ENCODE results near the gene CA12.

Gene CA12

GRCh38 chr15:63362196-63362595, 19.4 kb downstream of the CA12 start:
- in situ Hi-C loops (cut with MboI; ENCODE audit: low sequenced_read_pairs, unreplicated experiment): no loop called here
- TF ChIP-seq CTCF (IDR thresholded peaks at IDR 0.05; ENCODE audit: borderline replicate concordance, control extremely low read depth, extremely low read depth, insufficient read depth, missing control alignments): no peak
- no peak for DNase-seq (ENCODE audit: low spot score)

GRCh38 chr15:63360170-63360569, 21.5 kb downstream of the CA12 start:
- DNase-seq (ENCODE audit: low spot score): no peak
- no peak for TF ChIP-seq CTCF (IDR thresholded peaks at IDR 0.05; ENCODE audit: borderline replicate concordance, control extremely low read depth, extremely low read depth, insufficient read depth, missing control alignments)
- in situ Hi-C loops (cut with MboI; ENCODE audit: low sequenced_read_pairs, unreplicated experiment): no loop called here

- in situ Hi-C loops (cut with MboI; ENCODE audit: low sequenced_read_pairs, unreplicated experiment): no loop called here
These were observed 23.2 kb downstream of the CA12 start for GRCh38 chr15:63358241-63359029.

GRCh38 chr15:63357731-63358130, 23.9 kb downstream of the CA12 start:
- no peak for DNase-seq (ENCODE audit: low spot score)
- in situ Hi-C loops (cut with MboI; ENCODE audit: low sequenced_read_pairs, unreplicated experiment): no loop called here
- no peak for TF ChIP-seq CTCF (IDR thresholded peaks at IDR 0.05; ENCODE audit: borderline replicate concordance, control extremely low read depth, extremely low read depth, insufficient read depth, missing control alignments)

More at GRCh38 chr15:63358241-63359029, 23.2 kb downstream of the CA12 start:
- no peak for DNase-seq (ENCODE audit: low spot score)
- TF ChIP-seq CTCF (IDR thresholded peaks at IDR 0.05; ENCODE audit: borderline replicate concordance, control extremely low read depth, extremely low read depth, insufficient read depth, missing control alignments): no peak

GRCh38 chr15:63357061-63357460, 24.6 kb downstream of the CA12 start:
- in situ Hi-C loops (cut with MboI; ENCODE audit: low sequenced_read_pairs, unreplicated experiment): no loop called here
- no peak for TF ChIP-seq CTCF (IDR thresholded peaks at IDR 0.05; ENCODE audit: borderline replicate concordance, control extremely low read depth, extremely low read depth, insufficient read depth, missing control alignments)
- DNase-seq (ENCODE audit: low spot score): no peak

- TF ChIP-seq CTCF (IDR thresholded peaks at IDR 0.05; ENCODE audit: borderline replicate concordance, control extremely low read depth, extremely low read depth, insufficient read depth, missing control alignments): no peak
- in situ Hi-C loops (cut with MboI; ENCODE audit: low sequenced_read_pairs, unreplicated experiment): no loop called here
These were observed 26.6 kb downstream of the CA12 start for GRCh38 chr15:63354821-63355650.

More at GRCh38 chr15:63354821-63355650, 26.6 kb downstream of the CA12 start:
- no peak for DNase-seq (ENCODE audit: low spot score)

Measured in GM13976 (cell line).